22Rv1 (cell line): ENCODE data around the gene CX3CL1.

Experiments
- CTCF ChIP-seq: fragments of 450-650 bp; IDR thresholded peaks from 2 replicates; pipeline ENCODE4 v1.5.1; 2017; ENCODE audit warnings: mild to moderate bottlenecking
- ZFX ChIP-seq: fragments of 450-650 bp; IDR thresholded peaks from 2 replicates; pipeline ENCODE4 v1.6.1; 2017; ENCODE audit warnings: antibody characterized with exemption, borderline replicate concordance

DNA sequence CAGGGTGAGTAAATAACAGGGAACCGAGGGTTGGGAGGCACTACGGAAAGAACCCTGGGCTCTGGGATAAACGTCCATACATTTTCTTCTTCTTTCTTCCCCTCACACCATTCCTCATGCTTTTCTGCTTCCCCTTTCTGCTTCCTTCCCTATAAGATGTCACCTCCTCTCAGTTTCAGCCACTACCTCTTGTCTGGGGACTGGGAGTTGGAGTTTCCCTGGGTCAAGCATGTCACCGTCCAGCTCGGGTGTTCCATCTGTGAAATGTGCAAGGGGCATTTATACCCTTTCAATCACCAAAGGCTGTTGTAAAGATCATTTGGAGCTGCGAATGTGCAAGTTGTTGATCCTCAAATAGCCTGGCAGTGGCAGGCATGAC, 31.2 kb upstream of the CX3CL1 start:
- TF ChIP-seq CTCF (no peak), ZFX (no peak)
